GM12865 (cell line): ENCODE results near the gene LYPD6B.

Experiments
- DNase-seq: peaks from one replicate; pipeline ENCODE4 v3.0.0; 2010; ENCODE audit warnings: low read depth
- H3K4me3 ChIP-seq: 2 replicates; pipeline ENCODE4 v1.5.1; 2011; ENCODE audit warnings: mild to moderate bottlenecking, low read depth, low read length, control low read depth
- TF ChIP-seq, protein P1 (sequence below): IDR thresholded peaks from 2 replicates; pipeline ENCODE4 v1.5.1; 2011; ENCODE audit warnings: low read length, control low read depth, low read depth, inconsistent platforms; ENCODE audit not compliant: insufficient read depth; ENCODE audit errors: missing control alignments

LYPD6B gene

DNA sequence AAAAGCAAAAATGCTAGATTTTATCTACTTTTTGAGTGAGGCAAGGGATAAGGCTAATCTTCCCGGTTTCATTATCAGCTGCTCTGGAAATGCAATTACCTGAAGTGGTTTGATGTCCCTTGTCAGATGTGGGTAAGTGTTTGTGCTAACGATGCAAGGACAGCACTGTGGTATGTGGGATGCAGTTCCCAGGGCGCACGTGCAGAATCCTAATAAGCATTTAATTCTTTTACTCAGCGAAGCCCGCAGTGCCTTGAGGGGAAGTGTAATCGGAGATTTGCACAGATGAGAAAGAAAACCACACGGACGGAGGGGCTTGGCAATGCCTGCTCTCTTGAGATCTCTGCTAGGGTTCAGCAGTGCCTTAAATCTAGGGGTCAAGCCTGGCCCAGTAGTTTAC lies 183.4 kb downstream of the LYPD6B start:
- no peak overlapping the region for H3K4me3 ChIP-seq
- no peak for DNase-seq
- TF ChIP-seq, protein P1, sequence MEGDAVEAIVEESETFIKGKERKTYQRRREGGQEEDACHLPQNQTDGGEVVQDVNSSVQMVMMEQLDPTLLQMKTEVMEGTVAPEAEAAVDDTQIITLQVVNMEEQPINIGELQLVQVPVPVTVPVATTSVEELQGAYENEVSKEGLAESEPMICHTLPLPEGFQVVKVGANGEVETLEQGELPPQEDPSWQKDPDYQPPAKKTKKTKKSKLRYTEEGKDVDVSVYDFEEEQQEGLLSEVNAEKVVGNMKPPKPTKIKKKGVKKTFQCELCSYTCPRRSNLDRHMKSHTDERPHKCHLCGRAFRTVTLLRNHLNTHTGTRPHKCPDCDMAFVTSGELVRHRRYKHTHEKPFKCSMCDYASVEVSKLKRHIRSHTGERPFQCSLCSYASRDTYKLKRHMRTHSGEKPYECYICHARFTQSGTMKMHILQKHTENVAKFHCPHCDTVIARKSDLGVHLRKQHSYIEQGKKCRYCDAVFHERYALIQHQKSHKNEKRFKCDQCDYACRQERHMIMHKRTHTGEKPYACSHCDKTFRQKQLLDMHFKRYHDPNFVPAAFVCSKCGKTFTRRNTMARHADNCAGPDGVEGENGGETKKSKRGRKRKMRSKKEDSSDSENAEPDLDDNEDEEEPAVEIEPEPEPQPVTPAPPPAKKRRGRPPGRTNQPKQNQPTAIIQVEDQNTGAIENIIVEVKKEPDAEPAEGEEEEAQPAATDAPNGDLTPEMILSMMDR, result no peak

DNA sequence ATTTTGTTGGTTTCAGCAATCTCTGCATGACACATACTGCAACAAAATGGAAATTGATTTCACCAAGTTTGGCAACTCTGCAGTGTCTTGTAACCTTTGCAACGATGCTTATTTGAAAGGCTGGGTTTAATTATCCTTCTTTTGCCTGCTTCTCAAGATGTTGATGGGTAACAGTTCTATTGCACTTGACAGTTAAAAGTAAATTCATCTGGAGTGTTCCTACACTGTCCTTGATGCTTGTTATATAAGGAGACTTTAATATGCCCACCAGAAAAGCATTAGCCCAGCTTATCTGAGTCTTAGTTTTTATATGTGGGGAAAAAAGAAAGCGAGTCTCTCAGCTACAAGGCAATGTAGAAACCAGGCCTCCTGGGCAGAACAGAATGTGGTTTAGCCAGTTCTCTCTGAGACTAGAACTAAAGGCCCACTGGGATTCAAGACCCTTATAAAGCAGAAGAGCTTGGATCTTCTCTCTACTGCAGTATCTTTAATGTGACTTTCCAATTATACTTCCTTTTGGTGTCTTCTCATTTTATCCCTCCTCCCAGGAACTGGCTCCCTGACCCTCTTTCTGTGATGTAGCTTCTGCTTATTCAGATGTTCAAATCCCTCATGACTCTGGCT lies 185.1 kb downstream of the LYPD6B start:
- DNase-seq, result no peak

DNA sequence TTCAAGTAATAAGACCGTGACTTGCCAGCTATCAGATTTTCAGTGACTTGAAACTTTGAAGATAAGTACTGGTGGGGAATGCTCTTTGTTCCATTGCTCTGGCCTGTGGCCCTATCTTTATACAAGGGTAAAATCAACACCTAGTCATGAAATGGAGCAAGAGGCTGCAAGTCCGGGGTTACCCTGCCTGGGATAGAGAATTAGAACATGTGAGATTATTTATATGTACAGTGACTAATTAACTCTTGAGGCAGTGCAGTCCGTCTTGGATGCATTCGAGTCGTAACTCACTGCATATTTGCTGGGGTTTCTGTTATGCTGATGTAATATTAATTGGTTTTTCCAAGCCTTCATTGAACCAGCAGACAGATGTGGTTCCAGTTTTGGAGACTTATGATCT lies 186.0 kb downstream of the LYPD6B start:
- H3K4me3 ChIP-seq, result no peak overlapping the region
- DNase-seq, result no peak
- TF ChIP-seq, protein P1, result no peak

More for the DNA sequence above, 185.1 kb downstream of the LYPD6B start:
- H3K4me3 ChIP-seq, result no peak overlapping the region
- TF ChIP-seq, protein P1, result no peak

DNA sequence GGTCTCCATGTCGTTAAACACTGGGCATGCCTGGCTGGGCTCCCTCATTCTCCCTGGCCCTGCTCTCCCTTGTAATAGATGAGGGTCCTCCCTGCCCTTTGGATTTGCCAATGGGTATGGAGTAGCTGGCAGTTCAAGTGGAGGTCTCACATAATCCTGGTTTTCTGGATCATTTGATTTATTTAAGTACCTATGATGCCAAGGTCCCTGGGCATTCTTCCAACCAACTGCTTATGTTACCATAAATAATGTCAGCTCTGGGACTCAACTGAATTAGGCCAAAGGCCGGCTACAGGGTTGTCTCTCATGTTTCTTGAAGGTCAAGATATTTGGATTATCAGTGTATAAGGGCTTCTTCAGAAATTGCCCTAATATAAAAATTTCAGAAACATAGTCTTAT lies 186.9 kb downstream of the LYPD6B start:
- no peak for DNase-seq
- TF ChIP-seq, protein P1, result no peak
- H3K4me3 ChIP-seq, result no peak overlapping the region

DNA sequence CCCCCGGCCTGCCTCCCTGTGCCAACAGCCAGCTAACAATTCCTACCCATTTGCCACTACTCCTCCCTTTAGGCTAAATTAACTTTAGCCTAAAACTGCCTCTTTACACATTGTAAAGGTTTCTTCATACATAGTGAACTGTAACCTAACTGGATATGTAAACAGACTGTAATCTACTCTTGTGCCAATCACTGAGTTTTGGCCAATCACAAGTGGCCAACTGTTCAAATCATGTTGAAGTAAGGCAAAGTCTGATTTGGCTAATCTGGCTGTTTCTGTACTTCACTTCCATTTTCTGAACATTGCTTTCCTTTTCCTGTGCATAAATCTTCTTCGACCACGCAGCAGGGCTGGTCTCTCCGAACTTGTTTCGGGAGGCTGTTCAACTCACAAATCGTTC lies 188.3 kb downstream of the LYPD6B start:
- H3K4me3 ChIP-seq, result no peak overlapping the region
- TF ChIP-seq, protein P1, result no peak
- DNase-seq, result no peak

DNA sequence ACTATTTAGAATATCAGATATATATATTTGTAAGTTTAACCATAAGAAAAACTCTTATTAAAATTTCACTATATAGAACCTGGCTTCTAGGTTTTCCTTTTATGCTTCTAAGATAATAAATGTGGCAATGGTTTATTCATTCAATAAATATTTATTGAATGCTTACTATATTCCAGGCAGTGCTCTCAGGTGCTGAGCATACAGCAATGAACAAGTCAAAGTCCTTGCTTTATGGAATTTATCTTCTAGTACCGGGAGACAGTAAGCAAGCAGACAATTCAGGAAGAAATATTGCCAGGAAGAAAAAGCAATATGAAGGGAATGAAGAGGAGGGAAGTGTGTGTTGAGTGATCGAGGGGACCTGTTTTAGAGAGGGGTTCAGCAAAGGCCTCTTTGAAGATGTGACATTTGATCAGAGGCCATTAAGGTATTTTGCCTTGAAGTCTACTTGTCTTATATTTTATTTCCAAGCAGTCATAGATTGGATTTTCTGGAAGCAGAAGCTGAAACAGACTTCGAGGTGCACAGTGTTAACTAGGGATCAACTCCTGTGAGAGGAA lies 197.4 kb downstream of the LYPD6B start:
- TF ChIP-seq, protein P1, result no peak
- DNase-seq, result no peak
- H3K4me3 ChIP-seq, result no peak overlapping the region

DNA sequence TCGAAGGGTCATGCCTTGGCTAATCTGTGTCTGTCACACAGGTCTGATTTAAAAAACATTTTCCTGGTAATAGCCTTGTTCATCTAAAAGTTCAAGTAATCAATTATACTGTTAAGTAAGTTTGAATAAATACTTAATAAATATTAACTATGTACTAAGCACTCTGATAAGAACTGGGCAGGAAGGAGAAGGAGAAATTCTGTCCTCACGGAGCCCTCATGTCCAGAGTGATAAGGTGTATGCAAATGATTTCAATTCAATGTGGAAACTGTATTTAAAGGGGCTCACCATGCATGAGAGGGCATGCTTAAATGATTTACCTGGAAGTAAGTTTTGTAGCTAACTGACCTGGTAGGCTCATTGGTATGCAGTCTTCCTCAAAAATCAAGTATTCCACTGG lies 197.9 kb downstream of the LYPD6B start:
- TF ChIP-seq, protein P1, result no peak
- no peak overlapping the region for H3K4me3 ChIP-seq
- DNase-seq, result no peak
